HepG2 (cell line): ENCODE data around the gene ANKRD31. TPM values are rescaled to one million over a fixed set of nuclear protein-coding genes. Genes with fewer than 3 reads are reported as not detected.

Experiments used
- ATAC-seq: fragments of 200-7000 bp; cut with Tn5 transposase; 3 replicates; pipeline ENCODE4 v1.9.1; 2020; ENCODE audit warnings: mild to moderate bottlenecking, moderate library complexity
- BruUV-seq: library from RNA; stranded (reverse); fragments of 400-500 nt; replicated peaks from 2 replicates; lab custom pipeline; 2021; lab: Mats Ljungman, UMichigan
- CTCF ChIA-PET: fragments of 300-600 bp; formaldehyde crosslinking; extraction: SDS; loops from one replicate; lab custom pipeline; 2021; ENCODE audit warnings: low total read pairs, inconsistent platforms, low intra/inter-chr PET ratio; lab: Yijun Ruan, JAX
- POLR2A ChIA-PET: fragments of 350-600 bp; sonication (Branson Sonifier 250); formaldehyde crosslinking; loops from one replicate; lab custom pipeline; 2020; ENCODE audit warnings: antibody characterized with exemption, inconsistent platforms; lab: Yijun Ruan, JAX
- DNase-seq: peaks from one replicate; pipeline ENCODE4 v3.0.0-alpha.2; 2015; ENCODE audit warnings: low spot score
- FAIRE-seq: peaks from 3 replicates; lab custom pipeline; 2011; peaks lifted over from hg19 to GRCh38; lab: Jason Lieb, UNC
- H2AFZ ChIP-seq: one replicate; pipeline ENCODE4 v1.6.1; 2011; ENCODE audit warnings: low read length, inconsistent platforms
- H3K27ac ChIP-seq: fragments of 300-600 bp; 3 replicates; pipeline ENCODE4 v1.8.0; 2011; ENCODE audit warnings: mixed run types, mild to moderate bottlenecking, mixed read lengths, low read length, inconsistent platforms; ENCODE audit not compliant: insufficient read depth; ENCODE audit errors: extremely low read length
- H3K27me3 ChIP-seq, 2 experiments: fragments of 200-600 bp in 1 of 2; 2 replicates in 1 of 2; 3 replicates in 1 of 2; pipeline versions ENCODE4 v1.6.0 to v1.8.0; 2011; ENCODE audit warnings: low read length in 2 of 2, mild to moderate bottlenecking in 2 of 2, moderate library complexity in 2 of 2, inconsistent platforms in 1 of 2; ENCODE audit not compliant: insufficient read depth in 2 of 2, control insufficient read depth in 1 of 2
- H3K36me3 ChIP-seq, 2 experiments: fragments of 200-600 bp in 1 of 2; replicated peaks in 1 of 2; 2 replicates in 1 of 2; 3 replicates in 1 of 2; pipeline versions ENCODE4 v1.5.1 to v1.8.0; 2011; ENCODE audit warnings: low read length in 2 of 2, inconsistent platforms in 1 of 2; ENCODE audit not compliant: insufficient read depth in 2 of 2, control insufficient read depth in 1 of 2
- H3K4me1 ChIP-seq: 2 replicates; pipeline ENCODE4 v1.5.1; 2012; ENCODE audit warnings: low read length, inconsistent platforms; ENCODE audit not compliant: insufficient read depth
- H3K4me2 ChIP-seq: 2 replicates; pipeline ENCODE4 v1.6.0; 2011; ENCODE audit warnings: low read depth, low read length, inconsistent platforms
- H3K4me3 ChIP-seq, 3 experiments: fragments of 200-600 bp in 1 of 3; sonication (generic), shearing (Covaris generic) in 1 of 3; replicated peaks in 1 of 3; 2 replicates each; pipeline ENCODE4 v1.5.1; 2011 to 2016; ENCODE audit warnings: low read length in 3 of 3, inconsistent platforms in 2 of 3, low read depth in 2 of 3, mild to moderate bottlenecking in 2 of 3, control low read depth in 1 of 3, mixed read lengths in 1 of 3; ENCODE audit not compliant: insufficient read depth in 1 of 3
- H3K79me2 ChIP-seq: one replicate; pipeline ENCODE4 v1.6.1; 2011; ENCODE audit warnings: low read length, inconsistent platforms; ENCODE audit not compliant: insufficient read depth
- H3K9ac ChIP-seq: 2 replicates; pipeline ENCODE4 v1.6.0; 2011; ENCODE audit warnings: mild to moderate bottlenecking, low read depth, low read length, inconsistent platforms; ENCODE audit not compliant: insufficient read depth
- H3K9me3 ChIP-seq: 2 replicates; pipeline ENCODE4 v1.5.1; 2012; ENCODE audit warnings: mild to moderate bottlenecking, low read length
- H4K20me1 ChIP-seq: 2 replicates; pipeline ENCODE4 v1.6.0; 2011; ENCODE audit warnings: inconsistent platforms, mild to moderate bottlenecking, low read length, moderate library complexity; ENCODE audit not compliant: insufficient read depth
- GATAD1 ChIP-seq: IDR thresholded peaks from 2 replicates; pipeline ENCODE4 v1.6.1; 2016; ENCODE audit warnings: missing genetic modification reagents, missing compliant biosample characterization
- HOXA3 ChIP-seq: sonication (generic); formaldehyde crosslinking; IDR thresholded peaks from 2 replicates; pipeline ENCODE4 v1.5.0; 2020; ENCODE audit warnings: missing genetic modification reagents
- KDM3A ChIP-seq: IDR thresholded peaks from 2 replicates; pipeline ENCODE4 v1.6.1; 2018; ENCODE audit warnings: low read depth, missing compliant biosample characterization
- MIXL1 ChIP-seq: IDR thresholded peaks from 2 replicates; pipeline ENCODE4 v1.6.1; 2016
- NFIC ChIP-seq: IDR thresholded peaks from 2 replicates; pipeline ENCODE4 v1.6.1; 2012; ENCODE audit warnings: mild to moderate bottlenecking, low read length, inconsistent platforms
- PHF8 ChIP-seq: sonication (generic); formaldehyde crosslinking; IDR thresholded peaks from 2 replicates; pipeline ENCODE4 v1.5.0; 2020; ENCODE audit warnings: missing genetic modification reagents
- SAFB2 ChIP-seq: sonication (generic); formaldehyde crosslinking; IDR thresholded peaks from 2 replicates; pipeline ENCODE4 v1.5.1; 2020; ENCODE audit warnings: missing genetic modification reagents, low read depth, mild to moderate bottlenecking, borderline replicate concordance
- TAF15 ChIP-seq: fragments of 200-400 bp; formaldehyde crosslinking; IDR thresholded peaks from one replicate; pipeline ENCODE4 v1.6.1; 2018; ENCODE audit warnings: mild to moderate bottlenecking, low read depth, low read length; ENCODE audit not compliant: poor library complexity, severe bottlenecking
- TEAD2 ChIP-seq: sonication (generic); formaldehyde crosslinking; IDR thresholded peaks from 2 replicates; pipeline ENCODE4 v1.9.0; 2021; ENCODE audit warnings: missing genetic modification reagents
- ZEB1 ChIP-seq: IDR thresholded peaks from 2 replicates; pipeline ENCODE4 v1.6.1; 2012; ENCODE audit warnings: mild to moderate bottlenecking, low read depth, inconsistent platforms; ENCODE audit not compliant: insufficient replicate concordance
- ZKSCAN5 ChIP-seq: sonication (generic); formaldehyde crosslinking; IDR thresholded peaks from 2 replicates; pipeline ENCODE4 v1.5.1; 2020; ENCODE audit warnings: mild to moderate bottlenecking, missing genetic modification reagents
- ZNF547 ChIP-seq: sonication (generic); formaldehyde crosslinking; IDR thresholded peaks from 2 replicates; pipeline ENCODE4 v1.5.1; 2020; ENCODE audit warnings: mild to moderate bottlenecking, missing genetic modification reagents
- WGBS: methylation state at CpG from one replicate; pipeline ENCODE4 v1.1.6; 2017; ENCODE audit warnings: low lambda C conversion rate; 5-methylcytosine and 5-hydroxymethylcytosine counted together
- in situ Hi-C: cut with HindIII; loops from 2 replicates; pipeline ENCODE4 v1.10.0; 2017; ENCODE audit warnings: low pct_unique_long_range_greater_than_20kb; ENCODE audit not compliant: extremely low pct_ligation_motif_present
- intact Hi-C: fragments of 100-400 bp; cut with micrococcal nuclease; formaldehyde crosslinking; loops from one replicate; pipeline ENCODE4 v1.10.0; 2022; ENCODE audit not compliant: unreplicated experiment
- polyA plus RNA-seq, 8 experiments: library from polyadenylated mRNA; depleted of rRNA in 3 of 8; stranded (reverse) in 7 of 8; unstranded in 1 of 8; fragments of >200 nt; fragmentation: Illumina TruSeq in 4 of 8; extraction: Trizol in 4 of 8; gene quantifications; 2 replicates each; pipeline versions ENCODE4 v1.2.1 to v1.2.3, GENCODE V29; 2011 to 2016; ENCODE audit warnings: low read depth in 4 of 8, missing spikeins in 1 of 8, mixed read lengths in 1 of 8; ENCODE audit not compliant: insufficient read depth in 1 of 8
- total RNA-seq, 5 experiments: library from RNA; depleted of rRNA; stranded (reverse); fragments of >200 nt; fragmentation: Illumina TruSeq; extraction: Trizol; gene quantifications; 2 replicates each; pipeline ENCODE4 v1.2.3, GENCODE V29; 2016; ENCODE audit warnings: low read depth in 1 of 5
- TF ChIP-seq, protein P1 (sequence below): sonication (generic); formaldehyde crosslinking; IDR thresholded peaks from 2 replicates; pipeline ENCODE4 v1.4.0; 2020; ENCODE audit warnings: missing genetic modification reagents
- TF ChIP-seq, protein P2 (sequence below): sonication (generic); formaldehyde crosslinking; IDR thresholded peaks from 2 replicates; pipeline ENCODE4 v1.5.0; 2020; ENCODE audit warnings: missing genetic modification reagents

ANKRD31 gene
- total and polyA plus RNA-seq, 2 of the 13 experiments (the other 11 are each of a cell fraction or from before 2014, with no cell fraction given) = 0.01 to 0.09 TPM

DNA sequence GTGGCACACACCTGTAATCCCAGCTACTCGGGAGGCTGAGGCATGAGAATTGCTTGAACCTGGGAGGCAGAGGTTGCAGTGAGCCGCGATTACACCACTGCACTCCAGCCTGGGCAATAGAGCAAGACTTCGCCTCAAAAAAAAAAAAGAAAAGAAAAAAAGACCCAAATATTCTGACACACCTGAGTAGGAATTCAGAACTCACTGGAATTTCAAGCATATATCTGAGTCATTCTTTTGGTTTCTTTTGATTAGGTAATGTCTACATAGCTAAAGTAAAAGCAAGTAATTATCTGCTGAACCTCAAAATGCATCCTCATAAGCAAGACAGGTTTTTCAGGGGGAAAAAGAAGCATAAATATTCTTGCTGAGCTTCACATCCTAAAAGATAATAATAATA lies 35.9 kb downstream of the ANKRD31 start:
- ATAC-seq = no peak
- Histone ChIP-seq H3K9ac (no peak overlapping the region), H4K20me1 (no peaks in the 10 kb centered on the region), H3K79me2 (no peaks in the 10 kb centered on the region), H3K4me2 (no peak overlapping the region), H3K27ac (no peak overlapping the region), H3K36me3 (no peaks in the 10 kb centered on the region), H3K27me3 (no peaks in the 10 kb centered on the region), H3K4me1 (no peaks in the 10 kb centered on the region), H3K9me3 (no peaks in the 10 kb centered on the region), H2AFZ (no peak overlapping the region), H3K4me3 (no peak overlapping the region)
- CTCF ChIA-PET = no interaction called here
- TF ChIP-seq, protein P1, sequence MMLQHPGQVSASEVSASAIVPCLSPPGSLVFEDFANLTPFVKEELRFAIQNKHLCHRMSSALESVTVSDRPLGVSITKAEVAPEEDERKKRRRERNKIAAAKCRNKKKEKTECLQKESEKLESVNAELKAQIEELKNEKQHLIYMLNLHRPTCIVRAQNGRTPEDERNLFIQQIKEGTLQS (CRISPR knock-in tag) = no peak
- TF ChIP-seq SAFB2 (CRISPR knock-in tag) (no peak), HOXA3 (CRISPR knock-in tag) (no peak), TAF15 (no peak), ZEB1 (no peak), MIXL1 (CRISPR knock-in tag) (no peak), GATAD1 (CRISPR knock-in tag) (no peak), TEAD2 (CRISPR knock-in tag) (no peak)
- DNase-seq = no peak
- POLR2A ChIA-PET = no interaction called here
- FAIRE-seq = no peak
- WGBS = 64% methylated on average over 4 of the region's 4 CpGs
- in situ Hi-C loops (no loop called here), intact Hi-C loops (no loop called here)
- BruUV-seq = no TSS peak

DNA sequence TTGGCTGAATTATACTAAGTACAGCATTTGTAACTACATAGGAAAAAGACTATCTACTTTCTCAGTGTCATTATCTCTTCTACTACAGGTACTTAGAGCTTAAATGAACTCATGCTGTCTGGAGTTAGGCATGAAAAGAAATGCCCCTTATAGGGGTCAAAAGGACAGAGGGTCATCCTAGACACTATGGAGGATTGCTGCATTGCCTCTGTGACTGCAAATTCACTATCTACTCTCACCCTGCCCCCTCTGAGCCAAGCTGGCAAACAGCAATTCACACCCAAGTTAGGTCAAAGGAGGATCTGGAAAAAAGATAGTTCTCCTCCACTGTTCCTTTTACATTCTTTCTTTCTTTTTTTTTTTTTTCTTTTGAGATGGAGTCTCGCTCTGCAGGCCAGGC lies 36.7 kb downstream of the ANKRD31 start:
- Histone ChIP-seq H2AFZ (no peak overlapping the region), H3K4me1 (no peaks in the 10 kb centered on the region), H3K9me3 (no peaks in the 10 kb centered on the region), H3K9ac (no peak overlapping the region), H3K27ac (no peak overlapping the region), H3K4me3 (no peak overlapping the region), H3K36me3 (no peaks in the 10 kb centered on the region), H3K4me2 (no peak overlapping the region), H3K27me3 (no peaks in the 10 kb centered on the region), H4K20me1 (no peaks in the 10 kb centered on the region), H3K79me2 (no peaks in the 10 kb centered on the region)
- no TSS peak for BruUV-seq
- ATAC-seq (no peak), DNase-seq (no peak), FAIRE-seq (no peak)
- ChIA-PET CTCF (no interaction called here), POLR2A (no interaction called here)
- in situ Hi-C loops (no loop called here), intact Hi-C loops (no loop called here)
- WGBS = 58% methylated on average over 1 of the region's 1 CpG
- TF ChIP-seq KDM3A (no peak), ZKSCAN5 (CRISPR knock-in tag) (no peak), ZNF547 (CRISPR knock-in tag) (no peak), NFIC (no peak), PHF8 (no peak)
- TF ChIP-seq, protein P2, sequence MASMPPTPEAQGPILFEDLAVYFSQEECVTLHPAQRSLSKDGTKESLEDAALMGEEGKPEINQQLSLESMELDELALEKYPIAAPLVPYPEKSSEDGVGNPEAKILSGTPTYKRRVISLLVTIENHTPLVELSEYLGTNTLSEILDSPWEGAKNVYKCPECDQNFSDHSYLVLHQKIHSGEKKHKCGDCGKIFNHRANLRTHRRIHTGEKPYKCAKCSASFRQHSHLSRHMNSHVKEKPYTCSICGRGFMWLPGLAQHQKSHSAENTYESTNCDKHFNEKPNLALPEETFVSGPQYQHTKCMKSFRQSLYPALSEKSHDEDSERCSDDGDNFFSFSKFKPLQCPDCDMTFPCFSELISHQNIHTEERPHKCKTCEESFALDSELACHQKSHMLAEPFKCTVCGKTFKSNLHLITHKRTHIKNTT (CRISPR knock-in tag) = no peak
